ENCODE results near the gene HSBP1.

HSBP1 gene

DNA sequence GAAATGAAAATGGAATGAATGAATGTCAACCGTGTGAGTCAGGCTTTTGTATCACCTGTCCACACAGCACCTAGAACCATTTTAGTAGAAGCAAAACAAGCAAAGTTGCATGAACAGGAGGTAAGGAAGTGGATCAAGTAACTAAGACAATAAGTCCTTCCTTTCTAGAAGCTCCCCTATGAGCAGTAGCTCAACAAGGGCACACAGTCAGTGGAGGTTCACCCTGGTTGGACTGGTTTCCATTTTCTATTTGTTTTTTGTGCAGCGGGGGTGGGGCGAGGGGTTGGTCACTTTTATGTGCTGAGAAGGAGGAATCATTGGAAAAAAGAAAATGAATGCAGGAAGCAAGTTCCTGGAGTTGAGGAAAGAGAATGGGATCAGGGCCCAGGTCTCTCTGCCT is 4.0 kb upstream of the HSBP1 start:
- DNase-seq (ENCODE audit: low read depth, low spot score): no peak
- no peak overlapping the region for H3K4me3 ChIP-seq (ENCODE audit: low read length)
- no peaks in the 10 kb centered on the region for H3K9me3 ChIP-seq (ENCODE audit: control insufficient read depth, insufficient read depth, low read length)
- no peaks in the 10 kb centered on the region for H3K36me3 ChIP-seq (ENCODE audit: control insufficient read depth, insufficient read depth, low read length)
- H3K27me3 ChIP-seq (ENCODE audit: control insufficient read depth, insufficient read depth, low read length): no peaks in the 10 kb centered on the region
- peaks cover 1% of the 10 kb centered on the region for H3K4me1 ChIP-seq (ENCODE audit: control insufficient read depth, insufficient read depth, low read length)
- WGBS (ENCODE audit: insufficient coverage, insufficient read length): no CpG with 5 or more reads among the region's 3 CpGs
- no peak overlapping the region for H3K27ac ChIP-seq (ENCODE audit: low read length)

- Histone ChIP-seq H3K4me1 (ENCODE audit: control insufficient read depth, insufficient read depth, low read length) (peaks cover 3% of the 10 kb centered on the region), H3K4me3 (ENCODE audit: low read length) (no peak overlapping the region), H3K27ac (ENCODE audit: low read length) (no peak overlapping the region), H3K36me3 (ENCODE audit: control insufficient read depth, insufficient read depth, low read length) (no peaks in the 10 kb centered on the region), H3K9me3 (ENCODE audit: control insufficient read depth, insufficient read depth, low read length) (no peaks in the 10 kb centered on the region), H3K27me3 (ENCODE audit: control insufficient read depth, insufficient read depth, low read length) (no peaks in the 10 kb centered on the region)
- no CpG with 5 or more reads among the region's 5 CpGs for whole genome bisulfite sequencing (ENCODE audit: insufficient coverage, insufficient read length)
- no peak for DNase-seq (ENCODE audit: low read depth, low spot score)
Observed at GRCh38 chr16:83804366-83804765, 3.4 kb upstream of the HSBP1 start.

- H3K9me3 ChIP-seq (ENCODE audit: control insufficient read depth, insufficient read depth, low read length): no peaks in the 10 kb centered on the region
- WGBS (ENCODE audit: insufficient coverage, insufficient read length): no CpG with 5 or more reads among the region's 5 CpGs
- no peaks in the 10 kb centered on the region for H3K27me3 ChIP-seq (ENCODE audit: control insufficient read depth, insufficient read depth, low read length)
- no peak overlapping the region for H3K4me3 ChIP-seq (ENCODE audit: low read length)
- H3K27ac ChIP-seq (ENCODE audit: low read length): no peak overlapping the region
- peaks cover 3% of the 10 kb centered on the region for H3K4me1 ChIP-seq (ENCODE audit: control insufficient read depth, insufficient read depth, low read length)
- DNase-seq (ENCODE audit: low read depth, low spot score): no peak
- no peaks in the 10 kb centered on the region for H3K36me3 ChIP-seq (ENCODE audit: control insufficient read depth, insufficient read depth, low read length)
Observed at GRCh38 chr16:83806036-83806435, 1.7 kb upstream of the HSBP1 start.

DNA sequence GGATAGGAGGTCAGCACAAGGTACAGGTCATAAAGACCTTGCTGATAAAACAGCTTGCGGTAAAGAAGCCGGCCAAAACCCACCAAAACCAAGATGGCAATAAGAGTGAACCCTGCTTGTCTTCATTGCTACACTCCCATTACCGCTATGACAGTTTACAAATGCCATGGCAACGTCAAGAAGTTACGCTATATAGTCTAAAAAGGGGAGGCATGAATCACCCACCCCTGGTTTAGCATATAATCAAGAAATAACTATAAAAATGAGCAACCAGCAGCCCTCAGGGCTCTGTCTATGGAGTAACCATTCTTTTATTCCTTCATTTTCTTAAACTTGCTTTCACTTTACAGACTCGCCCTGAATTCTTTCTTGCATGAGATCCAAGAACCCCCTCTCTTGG is 1.0 kb upstream of the HSBP1 start:
- no CpG with 5 or more reads among the region's 6 CpGs for WGBS (ENCODE audit: insufficient coverage, insufficient read length)
- DNase-seq (ENCODE audit: low read depth, low spot score): no peak
- no peak overlapping the region for H3K27ac ChIP-seq (ENCODE audit: low read length)

GRCh38 chr16:83807327-83807709 is 460 bp upstream of the HSBP1 start:
- Histone ChIP-seq H3K4me3 (ENCODE audit: low read length) (no peak overlapping the region), H3K4me1 (ENCODE audit: control insufficient read depth, insufficient read depth, low read length) (peaks cover 3% of the 10 kb centered on the region), H3K9me3 (ENCODE audit: control insufficient read depth, insufficient read depth, low read length) (no peaks in the 10 kb centered on the region), H3K27me3 (ENCODE audit: control insufficient read depth, insufficient read depth, low read length) (no peaks in the 10 kb centered on the region), H3K36me3 (ENCODE audit: control insufficient read depth, insufficient read depth, low read length) (no peaks in the 10 kb centered on the region), H3K27ac (ENCODE audit: low read length) (no peak overlapping the region)
- no peak for DNase-seq (ENCODE audit: low read depth, low spot score)
- WGBS (ENCODE audit: insufficient coverage, insufficient read length): no CpG with 5 or more reads among the region's 8 CpGs

More for the DNA sequence above, 1.0 kb upstream of the HSBP1 start:
- Histone ChIP-seq H3K27me3 (ENCODE audit: control insufficient read depth, insufficient read depth, low read length) (no peaks in the 10 kb centered on the region), H3K9me3 (ENCODE audit: control insufficient read depth, insufficient read depth, low read length) (no peaks in the 10 kb centered on the region), H3K4me1 (ENCODE audit: control insufficient read depth, insufficient read depth, low read length) (peaks cover 3% of the 10 kb centered on the region), H3K36me3 (ENCODE audit: control insufficient read depth, insufficient read depth, low read length) (no peaks in the 10 kb centered on the region), H3K4me3 (ENCODE audit: low read length) (no peak overlapping the region)

GRCh38 chr16:83808573-83809014 is 816 bp downstream of the HSBP1 start:
- Histone ChIP-seq H3K36me3 (ENCODE audit: control insufficient read depth, insufficient read depth, low read length) (no peaks in the 10 kb centered on the region), H3K9me3 (ENCODE audit: control insufficient read depth, insufficient read depth, low read length) (no peaks in the 10 kb centered on the region), H3K4me1 (ENCODE audit: control insufficient read depth, insufficient read depth, low read length) (peaks cover 9% of the 10 kb centered on the region), H3K27ac (ENCODE audit: low read length) (no peak overlapping the region), H3K4me3 (ENCODE audit: low read length) (peak overlapping the region; percentile 73; the same call in 1 of the 2 replicates), H3K27me3 (ENCODE audit: control insufficient read depth, insufficient read depth, low read length) (no peaks in the 10 kb centered on the region)
- WGBS (ENCODE audit: insufficient coverage, insufficient read length): no CpG with 5 or more reads among the region's 11 CpGs
- DNase-seq (ENCODE audit: low read depth, low spot score): no peak

GRCh38 chr16:83809092-83809491 is 1.3 kb downstream of the HSBP1 start:
- H3K27ac ChIP-seq (ENCODE audit: low read length): no peak overlapping the region
- no peaks in the 10 kb centered on the region for H3K36me3 ChIP-seq (ENCODE audit: control insufficient read depth, insufficient read depth, low read length)
- H3K27me3 ChIP-seq (ENCODE audit: control insufficient read depth, insufficient read depth, low read length): no peaks in the 10 kb centered on the region
- no peak overlapping the region; the same call in 1 of the 2 replicates for H3K4me3 ChIP-seq (ENCODE audit: low read length)
- H3K4me1 ChIP-seq (ENCODE audit: control insufficient read depth, insufficient read depth, low read length): peaks cover 9% of the 10 kb centered on the region
- WGBS (ENCODE audit: insufficient coverage, insufficient read length): no CpG with 5 or more reads among the region's 13 CpGs
- no peak for DNase-seq (ENCODE audit: low read depth, low spot score)
- H3K9me3 ChIP-seq (ENCODE audit: control insufficient read depth, insufficient read depth, low read length): no peaks in the 10 kb centered on the region

- Histone ChIP-seq H3K27ac (ENCODE audit: low read length) (no peak overlapping the region), H3K27me3 (ENCODE audit: control insufficient read depth, insufficient read depth, low read length) (no peaks in the 10 kb centered on the region), H3K4me3 (ENCODE audit: low read length) (no peak overlapping the region), H3K36me3 (ENCODE audit: control insufficient read depth, insufficient read depth, low read length) (no peaks in the 10 kb centered on the region), H3K9me3 (ENCODE audit: control insufficient read depth, insufficient read depth, low read length) (no peaks in the 10 kb centered on the region), H3K4me1 (ENCODE audit: control insufficient read depth, insufficient read depth, low read length) (peaks cover 11% of the 10 kb centered on the region)
- WGBS (ENCODE audit: insufficient coverage, insufficient read length): no CpG with 5 or more reads among the region's 1 CpG
- DNase-seq (ENCODE audit: low read depth, low spot score): no peak
Observed at GRCh38 chr16:83810901-83811300, 3.1 kb downstream of the HSBP1 start.

DNA sequence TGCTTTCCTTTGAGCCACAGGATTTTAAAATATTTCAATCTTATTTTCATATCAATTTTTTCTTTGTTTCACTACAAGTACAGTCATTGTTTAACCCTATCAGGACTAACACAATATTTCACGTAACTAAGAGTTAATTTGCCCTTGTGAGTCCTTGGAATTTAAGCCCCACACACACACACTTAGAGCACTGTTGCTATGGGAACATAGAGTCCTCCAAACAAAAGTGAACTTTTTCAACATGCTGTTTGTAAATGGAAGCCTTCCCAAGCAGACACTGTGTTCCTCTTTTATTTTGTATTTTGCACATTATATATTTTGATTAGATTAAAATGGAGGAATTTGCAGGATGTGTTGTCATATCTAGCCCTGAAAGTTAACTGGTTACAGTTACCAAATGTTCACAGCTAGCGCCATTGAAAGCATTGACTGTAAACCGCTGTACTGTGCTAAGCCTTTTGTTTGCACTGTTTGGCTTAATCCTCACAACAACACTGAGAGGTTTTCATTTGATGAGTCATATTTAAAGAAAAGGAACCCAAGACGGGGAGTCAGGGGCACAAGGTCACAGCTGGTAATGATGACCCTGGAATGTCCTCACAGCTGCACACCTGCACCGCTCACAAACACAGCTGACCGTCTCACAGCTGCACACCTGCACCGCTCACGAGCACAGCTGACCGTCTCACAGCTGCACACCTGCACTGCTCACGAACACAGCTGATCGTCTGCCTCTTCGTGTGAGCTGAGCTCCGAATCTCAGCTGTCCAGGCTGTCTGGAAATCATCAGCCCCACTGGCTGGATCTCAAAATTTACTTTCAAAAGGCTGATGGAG is 6.3 kb downstream of the HSBP1 start:
- Histone ChIP-seq H3K36me3 (ENCODE audit: control insufficient read depth, insufficient read depth, low read length) (no peaks in the 10 kb centered on the region), H3K27me3 (ENCODE audit: control insufficient read depth, insufficient read depth, low read length) (no peaks in the 10 kb centered on the region), H3K4me3 (ENCODE audit: low read length) (no peak overlapping the region), H3K4me1 (ENCODE audit: control insufficient read depth, insufficient read depth, low read length) (peaks cover 8% of the 10 kb centered on the region), H3K27ac (ENCODE audit: low read length) (no peak overlapping the region), H3K9me3 (ENCODE audit: control insufficient read depth, insufficient read depth, low read length) (no peaks in the 10 kb centered on the region)
- no peak for DNase-seq (ENCODE audit: low read depth, low spot score)
- 100% methylated on average over 1 of the region's 13 CpGs for WGBS (ENCODE audit: insufficient coverage, insufficient read length)

DNA sequence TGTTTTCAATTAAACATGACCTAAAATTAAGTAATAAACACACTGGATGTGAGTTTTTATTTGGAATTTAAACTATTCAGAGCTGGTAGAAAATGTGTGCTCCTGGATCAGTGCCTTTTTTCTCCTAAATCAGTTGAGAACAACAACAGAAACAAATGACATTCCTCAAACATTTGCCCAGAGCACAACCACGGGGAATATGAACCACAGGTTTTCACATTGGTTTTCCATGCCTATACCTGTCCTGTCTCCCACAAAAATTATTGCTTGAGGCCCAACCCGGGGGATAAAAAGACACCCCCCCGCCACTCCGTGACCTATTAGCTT is 6.8 kb downstream of the HSBP1 start:
- WGBS (ENCODE audit: insufficient coverage, insufficient read length): no CpG with 5 or more reads among the region's 4 CpGs

DNA sequence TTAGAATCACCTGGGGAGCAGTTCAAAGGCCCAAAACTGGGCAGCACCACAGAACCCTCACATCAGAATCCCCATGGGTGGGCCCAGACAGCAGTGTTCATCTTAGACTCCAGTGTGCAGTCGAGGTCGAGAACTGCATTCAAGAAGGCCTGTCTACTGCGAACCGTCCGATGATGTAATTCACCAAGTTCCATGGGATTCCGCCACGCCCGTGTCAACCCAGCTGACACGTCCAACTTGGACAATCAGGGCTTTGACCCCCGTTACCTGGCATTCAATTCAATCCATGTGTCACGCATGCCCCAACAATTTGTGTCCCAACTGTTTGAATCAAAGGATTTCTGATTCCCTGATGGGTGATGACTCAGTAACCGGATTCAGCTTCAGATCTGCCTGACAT is 9.2 kb downstream of the HSBP1 start:
- no peak for DNase-seq (ENCODE audit: low read depth, low spot score)
- H3K27me3 ChIP-seq (ENCODE audit: control insufficient read depth, insufficient read depth, low read length): no peaks in the 10 kb centered on the region
- no peak overlapping the region for H3K27ac ChIP-seq (ENCODE audit: low read length)
- WGBS (ENCODE audit: insufficient coverage, insufficient read length): no CpG with 5 or more reads among the region's 12 CpGs
- H3K36me3 ChIP-seq (ENCODE audit: control insufficient read depth, insufficient read depth, low read length): no peaks in the 10 kb centered on the region
- peaks cover 8% of the 10 kb centered on the region for H3K4me1 ChIP-seq (ENCODE audit: control insufficient read depth, insufficient read depth, low read length)
- H3K4me3 ChIP-seq (ENCODE audit: low read length): no peak overlapping the region
- no peaks in the 10 kb centered on the region for H3K9me3 ChIP-seq (ENCODE audit: control insufficient read depth, insufficient read depth, low read length)

More for the DNA sequence above, 6.8 kb downstream of the HSBP1 start:
- Histone ChIP-seq H3K4me1 (ENCODE audit: control insufficient read depth, insufficient read depth, low read length) (peaks cover 8% of the 10 kb centered on the region), H3K27ac (ENCODE audit: low read length) (no peak overlapping the region), H3K4me3 (ENCODE audit: low read length) (no peak overlapping the region), H3K36me3 (ENCODE audit: control insufficient read depth, insufficient read depth, low read length) (no peaks in the 10 kb centered on the region), H3K9me3 (ENCODE audit: control insufficient read depth, insufficient read depth, low read length) (no peaks in the 10 kb centered on the region), H3K27me3 (ENCODE audit: control insufficient read depth, insufficient read depth, low read length) (no peaks in the 10 kb centered on the region)
- DNase-seq (ENCODE audit: low read depth, low spot score): no peak

Measured in iPS DF 6.9 (cell line).